GM19043 (cell line): Measurements from ENCODE around the gene B3GALT4.

Experiments used
- ATAC-seq: cut with Tn5 transposase; IDR thresholded peaks from one replicate; pipeline ENCODE4 v1.9.1; 2021; ENCODE audit warnings: low read depth; ENCODE audit not compliant: unreplicated experiment

Gene B3GALT4

GRCh38 chr6:33288921-33289783 is 12.2 kb downstream of the B3GALT4 start, which contains the start of the genes PFDN6 and WDR46:
TSS of gene PFDN6 (plus strand) at chr6:33289601. CDS start at chr6:33289857, 256 bp downstream.
TSS of gene WDR46 (minus strand) at chr6:33289239. CDS start at chr6:33289170, 69 bp downstream.
- ATAC-seq: peak; percentile 77

- ATAC-seq: no peak
Observed at GRCh38 chr6:33289784-33290315, 12.9 kb downstream of the B3GALT4 start.

DNA sequence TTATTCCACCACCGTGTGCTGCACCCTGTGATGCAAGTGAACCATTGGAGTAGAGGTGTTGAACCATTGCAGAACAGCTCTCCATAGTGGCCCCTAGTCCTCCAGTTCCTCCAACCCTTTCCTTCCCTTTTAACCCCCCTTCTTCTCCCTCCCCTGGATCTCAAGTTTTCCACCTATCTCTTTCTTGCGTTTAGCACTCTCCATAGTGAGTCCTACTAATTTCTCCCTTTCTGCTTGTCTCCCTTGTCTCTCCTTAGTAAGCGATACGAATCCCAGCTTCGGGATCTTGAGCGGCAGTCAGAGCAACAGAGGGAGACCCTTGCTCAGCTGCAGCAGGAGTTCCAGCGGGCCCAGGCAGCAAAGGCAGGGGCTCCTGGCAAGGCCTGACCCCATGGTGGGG is 13.5 kb downstream of the B3GALT4 start:
- ATAC-seq: no peak

GRCh38 chr6:33292996-33293682 is 16.2 kb downstream of the B3GALT4 start:
- no peak for ATAC-seq

GRCh38 chr6:33294086-33294823 is 17.3 kb downstream of the B3GALT4 start:
- no peak for ATAC-seq

DNA sequence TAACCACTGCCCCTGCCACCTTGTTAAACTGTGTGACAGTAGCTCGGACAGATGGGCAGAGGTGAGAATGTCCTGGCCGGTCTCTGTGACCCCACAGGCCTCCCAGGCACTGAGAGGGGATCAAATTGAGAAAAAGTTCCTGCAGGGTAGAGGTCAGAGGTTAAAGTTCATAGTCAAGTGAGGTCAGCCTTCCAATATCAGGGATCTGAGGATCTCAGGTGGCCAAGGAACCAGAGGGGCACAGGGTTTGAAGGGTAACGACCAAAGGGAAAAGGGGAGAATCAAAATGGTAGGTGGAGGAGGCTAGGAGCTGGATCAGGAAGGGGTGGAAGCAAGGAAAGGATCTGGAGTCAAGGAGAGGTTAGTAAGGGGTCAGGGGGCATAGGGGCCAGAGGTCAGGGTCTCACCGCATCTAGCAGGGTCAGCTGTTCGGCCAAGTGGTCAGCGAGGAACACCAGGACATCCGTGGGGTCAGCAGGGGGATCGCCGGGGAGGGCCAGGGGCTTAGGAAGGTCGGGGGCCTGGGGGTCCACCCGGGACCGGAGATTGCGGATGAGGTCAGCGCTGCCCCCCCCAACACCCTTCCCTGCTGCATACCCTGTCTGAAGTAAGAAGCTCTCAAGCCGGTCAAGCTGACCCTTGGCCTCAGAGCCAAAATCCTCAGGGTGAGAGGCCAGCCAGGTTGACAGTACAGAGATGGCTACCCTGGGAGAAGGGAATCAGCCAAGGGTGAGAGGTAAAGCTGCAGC is 18.9 kb downstream of the B3GALT4 start:
- no peak for ATAC-seq

DNA sequence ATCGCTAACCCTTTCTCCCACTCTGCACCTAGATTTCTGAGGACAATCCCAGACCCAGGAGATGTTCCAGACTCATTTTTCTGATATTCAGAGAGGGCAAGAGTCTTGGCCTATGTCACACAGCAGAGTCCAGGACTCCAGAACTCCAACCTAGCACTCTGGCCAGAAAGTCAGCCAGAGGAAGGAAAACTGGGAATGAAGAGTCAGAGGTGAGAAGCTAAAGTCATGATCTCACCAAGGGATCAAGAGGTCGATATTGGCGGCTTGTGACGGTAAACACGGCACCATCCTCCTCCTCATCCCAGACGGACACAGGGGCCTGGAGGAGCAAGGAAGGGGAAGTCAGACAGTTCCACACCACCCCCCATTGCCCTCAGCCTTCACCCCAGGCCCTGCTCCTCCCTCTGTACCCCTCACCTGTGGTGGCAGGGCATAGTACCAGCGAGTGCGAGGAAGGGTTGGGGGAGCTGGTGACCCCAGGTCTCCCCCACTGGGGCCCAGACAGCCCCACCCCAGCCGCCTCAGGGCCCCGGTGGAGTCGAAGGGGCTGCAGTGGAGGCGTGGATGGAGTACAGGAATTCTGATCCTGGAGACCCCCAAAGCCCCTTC is 20.0 kb downstream of the B3GALT4 start:
- ATAC-seq: no peak

DNA sequence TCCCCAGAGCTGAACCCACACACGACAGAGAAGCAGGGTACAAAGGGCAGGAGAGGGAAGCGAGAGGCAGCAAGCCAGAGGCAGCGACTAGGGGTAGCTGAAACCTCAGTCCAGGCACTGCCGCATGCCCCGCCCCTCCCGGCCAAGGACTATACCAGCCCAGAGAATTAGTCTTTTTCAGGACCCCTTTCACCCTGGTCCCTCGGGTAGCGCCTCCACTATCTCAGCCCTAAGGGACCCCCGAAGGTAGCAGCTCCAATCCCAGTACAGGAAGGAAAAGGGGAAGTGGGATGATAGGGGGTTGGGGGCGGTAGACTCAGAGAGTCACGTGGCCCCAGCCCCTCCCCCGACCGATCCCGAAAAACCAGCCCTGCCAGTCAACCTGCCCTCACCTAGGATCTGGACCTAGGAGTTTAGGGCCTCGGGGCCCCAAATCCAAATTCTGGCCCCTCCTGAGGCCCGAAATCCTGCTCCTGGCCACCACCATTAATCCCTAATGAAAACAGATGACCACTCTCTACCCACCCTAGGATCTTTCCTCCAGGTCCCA is 20.6 kb downstream of the B3GALT4 start:
- ATAC-seq: no peak

- ATAC-seq: no peak
Observed at GRCh38 chr6:33297956-33298772, 21.2 kb downstream of the B3GALT4 start.

DNA sequence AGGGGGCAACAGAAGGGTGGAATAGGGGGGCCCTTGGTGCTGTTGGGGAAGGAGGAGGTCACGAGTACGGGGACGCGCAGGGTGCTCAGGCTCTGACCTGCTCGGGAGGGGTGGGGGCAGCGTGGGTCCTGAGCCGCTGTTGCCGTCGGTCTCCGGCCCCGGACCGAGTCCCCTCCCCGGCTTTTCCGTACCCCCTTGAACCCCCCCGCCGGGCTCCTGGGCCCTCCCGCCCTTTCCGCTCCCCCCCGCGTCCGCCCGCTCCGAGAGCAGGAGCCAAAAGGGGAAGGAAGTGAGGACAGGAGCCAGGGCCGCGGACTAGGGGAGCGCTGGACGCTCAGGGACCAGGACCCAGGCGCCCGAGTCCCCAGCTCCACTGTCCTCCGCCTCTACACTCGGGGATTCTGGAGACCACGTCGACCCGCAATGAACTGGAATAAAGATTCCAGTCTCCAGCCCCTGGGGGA is 21.9 kb downstream of the B3GALT4 start, which contains the start of gene RGL2:
Gene RGL2 (minus strand): TSS at position 170 of the 464 bp plus-strand sequence. CDS start 332 bp downstream, outside the sequence.
- peak; percentile 21 for ATAC-seq

DNA sequence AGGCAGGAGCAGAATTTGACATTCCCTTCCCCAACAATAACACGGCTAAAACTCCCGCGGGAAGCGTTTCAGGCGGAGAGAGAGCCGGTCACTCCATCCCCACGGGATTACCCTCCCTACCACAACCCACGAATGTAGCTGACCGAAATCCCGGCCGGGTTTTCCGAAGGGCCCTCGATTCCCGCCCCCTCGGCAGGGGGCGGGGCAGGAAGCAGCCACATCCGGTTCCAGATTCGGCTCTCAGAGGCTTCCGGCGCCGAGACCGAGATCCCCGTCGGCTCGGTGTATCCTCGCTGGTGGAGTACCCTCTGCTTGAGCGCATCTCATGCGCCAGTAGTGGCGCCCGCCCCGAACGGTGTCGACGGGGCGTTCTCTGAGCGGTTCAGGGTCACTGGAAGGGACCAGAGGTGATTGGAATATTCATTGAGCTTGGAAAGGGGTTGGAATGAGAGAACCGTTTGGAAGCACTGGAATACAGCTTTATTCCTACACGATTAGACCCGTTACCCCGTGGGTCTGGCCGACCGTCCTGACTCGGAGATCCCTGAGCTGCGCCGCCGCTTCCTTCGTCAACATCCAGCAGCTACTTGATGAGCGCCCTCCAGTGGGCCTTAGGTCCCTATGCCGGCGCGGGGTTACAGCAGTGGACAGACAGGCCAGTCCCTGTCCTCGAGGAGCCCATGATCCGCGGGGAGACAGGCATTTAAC is 22.5 kb downstream of the B3GALT4 start:
- peak; percentile 78 for ATAC-seq

DNA sequence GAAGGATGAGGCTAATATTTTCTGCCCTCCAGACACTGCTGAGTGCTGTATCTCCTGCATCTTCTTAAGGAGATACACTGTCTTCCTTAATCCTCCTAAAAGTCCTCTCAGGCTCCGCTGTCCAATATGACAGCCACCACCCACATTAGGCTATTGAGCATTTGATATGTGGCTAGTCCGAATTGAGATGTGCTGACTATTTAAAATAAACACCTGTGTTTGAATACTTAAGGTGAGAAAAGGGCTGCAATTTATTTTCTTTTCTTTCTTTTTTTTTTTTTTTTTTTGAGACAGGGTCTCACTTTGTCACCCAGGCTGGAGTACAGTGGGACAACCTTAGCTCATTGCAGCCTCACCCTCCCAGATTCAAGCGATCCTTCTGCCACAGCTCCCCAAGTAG is 25.0 kb downstream of the B3GALT4 start:
- no peak for ATAC-seq

DNA sequence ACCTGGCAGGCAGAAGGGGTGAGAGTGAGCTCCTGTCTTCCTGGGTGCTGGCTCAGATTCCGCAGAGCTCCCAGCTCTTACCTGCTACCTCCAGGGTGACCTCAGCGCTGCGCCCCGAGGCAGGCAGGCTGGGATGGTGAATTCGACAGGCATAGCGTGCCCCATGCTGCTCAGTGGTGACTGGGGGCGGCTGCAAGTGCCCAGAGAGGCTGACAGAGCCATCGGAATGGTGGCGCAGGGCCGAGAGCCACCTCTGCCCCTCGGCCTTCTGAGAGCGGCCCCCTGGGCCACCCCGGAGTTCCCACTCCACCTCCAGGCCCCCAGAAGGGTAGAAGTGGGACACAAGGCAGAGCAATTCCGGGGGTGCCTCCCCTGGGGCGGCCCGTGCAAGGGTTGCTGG is 27.3 kb downstream of the B3GALT4 start:
- no peak for ATAC-seq

- no peak for ATAC-seq
Observed at GRCh38 chr6:33305052-33305451, 28.1 kb downstream of the B3GALT4 start.

DNA sequence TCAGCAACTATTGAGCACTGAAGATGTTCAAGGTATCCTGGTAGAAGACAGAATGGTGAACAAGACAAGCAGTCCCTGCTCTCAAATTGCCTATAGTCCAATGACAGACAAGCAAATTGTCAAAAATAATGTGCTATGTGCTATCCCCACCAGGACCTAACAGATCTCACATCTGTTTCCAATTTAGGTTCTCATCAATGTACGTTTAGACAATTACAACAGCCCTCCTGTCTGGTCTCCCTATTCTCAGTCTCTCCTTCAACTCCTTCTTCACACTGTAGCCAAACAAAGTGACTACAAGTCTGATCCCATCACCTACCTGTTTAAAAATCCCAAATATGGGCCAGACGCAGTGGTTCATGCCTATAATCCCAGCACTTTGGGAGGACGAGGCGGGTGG is 29.4 kb downstream of the B3GALT4 start:
- ATAC-seq: no peak

DNA sequence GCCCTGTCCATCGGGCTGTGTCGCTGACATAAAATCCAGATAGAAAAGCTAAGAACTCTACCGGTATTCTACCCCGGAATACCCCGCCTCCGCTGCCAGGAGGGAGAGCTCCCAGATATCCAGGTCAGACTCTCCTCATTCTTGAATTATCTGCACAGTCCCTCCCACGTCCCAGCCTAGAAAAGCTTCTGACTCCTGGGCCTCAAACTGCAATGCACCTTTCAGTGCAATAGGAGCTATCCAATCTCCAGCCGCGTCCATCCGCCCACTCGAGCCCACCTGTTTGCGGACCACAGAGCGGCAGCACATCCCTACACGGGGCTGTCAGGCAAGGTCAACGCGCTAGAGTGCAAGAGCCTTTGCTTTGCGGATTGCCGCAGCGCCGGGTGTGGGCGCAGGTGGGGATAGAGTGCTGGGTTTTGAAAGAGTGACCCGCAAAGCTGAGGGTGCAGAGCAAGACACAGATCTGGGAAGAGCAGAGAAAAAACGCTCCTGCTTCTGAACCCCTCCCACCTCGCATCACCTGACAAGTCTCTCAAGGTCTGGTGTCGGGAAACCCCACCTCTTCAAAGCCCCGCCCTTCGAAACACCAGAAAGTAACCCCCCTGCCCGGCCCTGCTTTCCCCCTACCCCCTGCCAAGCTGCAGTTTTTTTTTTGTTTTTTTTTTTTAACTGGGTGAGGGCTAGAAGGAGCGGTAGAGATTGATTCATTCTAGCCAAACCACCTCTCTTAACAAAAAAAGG is 35.6 kb downstream of the B3GALT4 start:
- ATAC-seq: no peak

DNA sequence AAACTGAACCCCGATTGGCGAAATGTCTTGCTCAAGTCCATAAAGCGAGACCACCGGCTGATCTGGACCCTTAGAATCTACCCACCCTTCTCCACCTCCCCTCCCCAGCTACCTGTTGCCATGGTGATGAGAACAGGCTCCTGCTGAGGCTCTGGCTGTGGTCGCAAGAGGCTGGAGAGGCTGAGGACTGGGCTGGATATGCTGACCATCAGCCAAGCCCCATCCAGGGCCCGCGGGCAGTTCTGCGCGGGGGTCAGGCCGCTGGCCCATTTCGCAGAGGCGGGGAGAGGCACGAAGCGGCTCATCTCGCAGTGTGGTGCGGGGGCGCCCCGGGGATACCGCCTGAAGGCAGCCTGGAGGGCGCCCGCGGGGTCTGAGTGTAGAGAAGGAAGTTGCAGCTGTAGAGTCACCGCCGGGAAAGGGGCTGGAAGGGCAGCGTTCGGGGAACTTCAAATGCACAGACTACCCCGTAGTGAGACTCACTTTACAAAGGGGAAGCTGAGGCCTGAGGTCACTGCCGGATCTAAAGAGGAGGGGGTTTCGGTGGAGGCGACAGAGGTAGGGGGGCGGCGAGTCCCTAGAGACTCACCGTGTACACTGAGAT is 36.3 kb downstream of the B3GALT4 start:
- ATAC-seq: no peak
